T-helper 2 cell (primary cell): ENCODE measurements around the gene CDIPT.

Source experiments
- DNase-seq, 5 experiments: peaks; one replicate each; pipeline versions ENCODE4 v3.0.0 to v3.0.0-alpha.2; 2012 to 2022

CDIPT gene

DNA sequence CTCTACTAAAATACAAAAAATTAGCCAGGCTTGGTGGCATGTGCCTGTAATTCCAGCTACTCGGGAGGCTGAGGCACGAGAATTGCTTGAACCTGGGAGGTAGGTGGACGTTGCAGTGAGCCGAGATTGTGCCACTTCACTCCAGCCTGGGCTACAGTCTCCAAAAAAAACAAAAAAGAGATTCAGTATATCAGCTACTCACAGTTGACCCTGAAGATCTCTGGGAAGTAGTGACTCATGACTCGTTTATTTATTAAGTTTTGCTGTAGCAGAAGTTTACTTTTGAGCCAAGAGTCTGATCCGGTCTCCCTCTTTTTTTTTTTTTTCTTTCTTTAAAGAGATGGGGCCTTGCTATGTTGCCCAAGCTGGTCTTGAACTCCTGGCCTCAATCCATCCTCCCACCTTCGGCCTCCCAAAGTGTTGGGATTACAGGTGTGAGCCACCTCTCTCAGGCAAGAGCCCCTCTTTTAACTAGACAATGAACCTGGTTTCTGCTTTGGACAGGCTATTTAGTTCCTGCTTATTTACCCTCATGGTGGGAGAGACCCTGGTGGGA is 38.4 kb downstream of the CDIPT start:
- no peak for DNase-seq

DNA sequence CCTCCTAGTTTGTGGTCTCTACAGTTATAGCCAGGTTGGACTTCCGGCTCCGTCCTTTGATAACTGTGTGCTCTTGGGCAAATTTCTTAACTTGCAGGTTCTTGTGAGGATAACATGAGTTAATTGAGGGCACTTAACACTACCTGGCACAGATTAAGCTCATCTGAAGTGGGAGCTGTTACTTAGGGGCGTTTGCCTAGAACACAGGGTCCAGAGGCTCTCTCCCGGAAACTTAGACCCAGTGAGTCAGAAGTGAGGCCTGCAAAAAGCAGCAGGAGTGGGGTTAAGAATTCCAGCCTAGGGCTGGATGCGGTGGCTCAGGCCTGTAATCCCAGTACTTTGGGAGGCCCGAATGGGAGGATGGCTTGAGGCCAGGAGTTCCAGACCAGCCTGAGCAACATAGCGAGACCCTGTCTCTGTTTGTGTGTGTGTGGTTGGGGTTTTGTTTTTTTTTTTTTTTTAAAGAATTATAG is 41.3 kb downstream of the CDIPT start:
- DNase-seq: no peak

- peak in 3 of 5 experiments; percentile 44 to 74 (median 50) for DNase-seq
Measured at GRCh38 chr16:29820730-29821642, 42.0 kb downstream of the CDIPT start.

DNA sequence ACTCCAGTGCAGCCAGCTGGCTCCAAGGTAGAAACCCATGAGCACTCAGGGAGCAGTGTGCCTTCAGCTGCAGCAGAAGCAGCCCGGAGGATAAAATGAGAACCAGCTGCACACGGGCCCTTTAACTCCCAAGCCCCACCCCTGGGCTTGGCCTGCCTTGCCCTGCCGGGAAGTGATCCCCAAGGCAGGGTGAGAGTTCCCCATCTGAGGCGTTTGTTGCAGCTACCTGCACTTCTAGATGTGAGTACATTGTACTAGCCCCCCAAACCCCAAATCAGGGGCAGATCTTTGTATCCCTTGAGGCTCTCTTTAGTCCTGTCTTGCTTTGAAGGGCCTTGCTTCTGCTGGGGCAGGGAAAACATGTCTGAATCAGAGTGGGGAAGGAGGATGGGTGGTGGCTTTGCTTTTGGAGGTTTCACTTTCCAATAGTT is 42.7 kb downstream of the CDIPT start, which contains the start of gene MVP:
Gene MVP, plus strand, starts transcription at position 192 of the 431 bp plus-strand sequence. CDS start 10,088 bp downstream, outside the sequence.
- peak in 2 of 5 experiments; percentile 28 to 61 for DNase-seq

- DNase-seq: no peak
Measured at GRCh38 chr16:29819506-29819905, 43.5 kb downstream of the CDIPT start.

DNA sequence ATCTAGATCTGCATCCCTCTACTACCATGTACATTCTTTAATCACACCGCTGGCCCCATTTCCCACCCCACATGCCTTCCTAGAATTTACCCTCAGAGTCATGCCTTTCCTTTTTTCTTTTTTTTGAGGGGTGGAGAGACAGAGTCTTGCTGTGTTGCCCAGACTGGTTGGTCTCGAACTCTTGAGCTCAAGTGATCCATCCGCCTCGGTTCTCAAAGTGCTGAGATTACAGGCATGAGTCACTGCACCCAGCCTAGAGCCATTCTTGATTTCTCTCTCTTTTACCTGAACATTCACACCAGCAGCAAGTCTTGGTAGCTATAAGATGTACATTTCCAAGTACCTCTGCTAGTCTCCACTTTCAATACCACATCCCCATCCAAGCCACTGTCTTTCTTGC is 44.9 kb downstream of the CDIPT start:
- DNase-seq: no peak

DNA sequence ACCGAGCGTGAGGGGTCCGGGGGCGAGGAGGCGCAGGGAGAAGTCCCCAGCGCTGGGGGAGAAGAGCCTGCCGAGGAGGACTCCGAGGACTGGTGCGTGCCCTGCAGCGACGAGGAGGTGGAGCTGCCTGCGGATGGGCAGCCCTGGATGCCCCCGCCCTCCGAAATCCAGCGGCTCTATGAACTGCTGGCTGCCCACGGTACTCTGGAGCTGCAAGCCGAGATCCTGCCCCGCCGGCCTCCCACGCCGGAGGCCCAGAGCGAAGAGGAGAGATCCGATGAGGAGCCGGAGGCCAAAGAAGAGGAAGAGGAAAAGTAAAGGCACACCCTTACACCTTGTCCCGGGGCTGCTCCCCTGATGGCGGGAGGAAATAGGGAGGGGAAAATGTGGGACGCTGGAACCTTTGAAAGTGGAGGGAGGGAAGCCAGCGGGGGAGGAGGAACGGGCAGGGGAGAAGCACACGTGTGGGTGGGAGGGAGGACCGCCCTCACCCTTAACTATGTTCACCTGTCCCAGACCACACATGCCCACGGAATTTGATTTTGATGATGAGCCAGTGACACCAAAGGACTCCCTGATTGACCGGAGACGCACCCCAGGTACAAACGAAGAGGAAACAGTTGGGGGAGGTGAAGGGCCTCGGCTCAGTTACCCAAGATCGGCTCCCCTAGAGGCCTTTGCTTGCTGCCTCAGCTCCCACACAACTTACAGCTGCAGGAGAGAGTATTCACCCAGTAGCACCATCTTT is 46.2 kb downstream of the CDIPT start:
- peak in 2 of 5 experiments; percentile 33 to 87 for DNase-seq

DNA sequence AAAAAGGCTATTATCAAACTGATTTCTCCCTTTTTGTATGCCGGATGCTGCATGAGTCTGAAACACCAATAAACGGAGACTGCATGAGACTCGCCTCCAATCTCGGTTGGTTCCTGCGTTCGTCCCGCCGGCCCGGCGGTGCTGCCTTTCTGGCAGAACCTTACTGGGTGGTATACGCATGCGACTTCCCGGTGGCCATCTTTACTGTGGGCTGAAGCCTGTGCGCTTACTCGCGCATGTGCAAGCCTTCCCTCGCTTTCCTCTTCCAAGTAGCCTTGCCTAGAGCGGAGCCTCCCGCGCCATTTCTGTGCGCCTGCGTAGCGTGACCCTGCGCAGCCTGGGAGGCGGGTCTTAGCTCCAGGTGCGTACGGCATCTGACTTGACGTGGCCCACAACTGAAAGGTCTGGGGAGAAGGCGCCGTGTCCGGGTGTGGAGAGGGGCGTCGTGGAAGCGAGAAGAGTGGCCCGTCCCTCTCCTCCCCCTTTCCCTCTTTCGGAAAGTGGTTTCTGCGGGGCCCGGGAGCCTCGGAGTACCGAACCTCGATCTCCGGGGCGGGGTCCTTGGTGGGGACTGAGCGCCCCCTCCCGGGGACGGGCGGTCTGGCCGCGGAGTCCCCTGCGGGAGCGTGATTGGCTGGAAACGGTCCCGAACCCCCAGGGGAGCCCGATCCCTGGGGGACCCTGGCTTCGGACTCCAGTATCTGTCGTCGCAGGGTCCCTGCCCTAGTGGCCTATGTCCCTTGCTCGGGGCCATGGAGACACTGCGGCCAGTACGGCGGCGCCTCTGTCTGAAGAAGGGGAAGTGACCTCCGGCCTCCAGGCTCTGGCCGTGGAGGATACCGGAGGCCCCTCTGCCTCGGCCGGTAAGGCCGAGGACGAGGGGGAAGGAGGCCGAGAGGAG is 47.0 kb downstream of the CDIPT start, which contains the start of gene PAGR1:
Gene PAGR1, plus strand, starts transcription at position 360 of the 901 bp plus-strand sequence. Its CDS starts 374 bp downstream, at position 734.
- DNase-seq: peak; percentile 92 to 100 (median 98)

DNA sequence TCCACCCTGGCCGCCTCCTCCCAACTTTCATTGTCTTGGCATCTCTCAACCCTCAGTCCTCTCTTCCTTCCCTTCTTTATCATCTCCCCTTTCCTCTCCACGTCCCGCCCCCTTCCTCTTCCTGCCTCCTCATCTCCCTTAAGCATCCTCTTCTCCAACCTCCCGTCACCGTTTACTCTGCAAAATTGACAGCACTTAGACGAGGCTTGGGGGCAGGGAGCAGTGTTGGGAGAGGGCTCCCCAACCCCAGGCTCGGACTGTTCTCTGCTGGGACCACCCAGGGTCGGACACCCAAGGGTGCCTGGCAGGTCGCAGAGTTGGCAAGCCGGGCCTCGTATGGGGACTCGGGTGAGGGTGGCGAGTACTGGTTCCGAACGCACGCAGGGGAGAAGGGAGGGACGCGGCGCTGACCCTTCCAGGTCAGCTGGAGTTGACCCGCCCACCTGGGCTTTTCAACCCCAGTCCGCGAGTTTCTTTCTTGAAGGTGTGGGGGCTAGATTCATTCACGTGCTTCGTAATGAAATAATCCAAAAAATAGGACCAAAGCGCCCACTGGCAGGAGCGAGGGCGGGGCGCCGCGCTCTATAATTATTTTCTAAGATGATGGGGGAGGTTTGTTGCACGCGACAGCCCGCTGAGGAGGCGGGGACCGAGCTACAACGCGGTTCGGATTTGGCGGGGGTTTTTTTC is 47.8 kb downstream of the CDIPT start:
- DNase-seq: peak in 1 of 5 experiments; percentile 33

GRCh38 chr16:29814592-29814991 is 48.4 kb downstream of the CDIPT start:
- DNase-seq: no peak

DNA sequence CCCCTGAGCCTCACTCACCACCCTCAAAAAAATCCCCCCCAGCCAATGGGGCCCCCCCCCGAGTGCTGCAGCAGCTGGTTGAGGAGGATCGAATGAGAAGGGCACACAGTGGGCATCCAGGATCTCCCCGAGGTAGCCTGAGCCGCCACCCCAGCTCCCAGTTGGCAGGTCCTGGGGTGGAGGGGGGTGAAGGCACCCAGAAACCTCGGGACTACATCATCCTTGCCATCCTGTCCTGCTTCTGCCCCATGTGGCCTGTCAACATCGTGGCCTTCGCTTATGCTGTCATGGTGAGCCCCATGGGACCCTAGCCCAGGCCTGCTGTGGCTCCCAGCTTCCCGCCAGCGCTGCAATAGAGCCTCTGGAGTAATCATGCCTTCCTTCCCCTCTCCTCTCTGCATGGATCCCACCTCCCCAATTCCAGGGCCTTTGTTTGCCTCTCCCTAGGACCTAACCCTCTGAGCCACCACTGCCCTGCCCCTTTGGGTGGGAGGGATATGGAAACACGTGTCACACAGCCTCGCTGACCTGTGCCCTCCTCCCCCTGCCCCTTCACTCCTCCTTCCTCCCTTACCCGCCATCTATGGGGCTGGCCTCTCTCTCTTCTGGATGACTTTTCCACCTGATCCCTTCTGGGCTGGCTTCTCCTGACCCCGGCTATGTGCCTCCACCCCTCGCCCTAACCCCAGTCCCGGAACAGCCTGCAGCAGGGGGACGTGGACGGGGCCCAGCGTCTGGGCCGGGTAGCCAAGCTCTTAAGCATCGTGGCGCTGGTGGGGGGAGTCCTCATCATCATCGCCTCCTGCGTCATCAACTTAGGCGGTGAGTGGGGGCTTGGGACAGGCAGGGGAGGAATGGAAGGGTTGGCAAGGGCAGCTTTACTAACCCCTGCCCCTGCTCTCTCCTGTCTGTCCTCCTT is 49.1 kb downstream of the CDIPT start:
- no peak for DNase-seq

- no peak for DNase-seq
Measured at GRCh38 chr16:29812754-29813643, 50.0 kb downstream of the CDIPT start.

DNA sequence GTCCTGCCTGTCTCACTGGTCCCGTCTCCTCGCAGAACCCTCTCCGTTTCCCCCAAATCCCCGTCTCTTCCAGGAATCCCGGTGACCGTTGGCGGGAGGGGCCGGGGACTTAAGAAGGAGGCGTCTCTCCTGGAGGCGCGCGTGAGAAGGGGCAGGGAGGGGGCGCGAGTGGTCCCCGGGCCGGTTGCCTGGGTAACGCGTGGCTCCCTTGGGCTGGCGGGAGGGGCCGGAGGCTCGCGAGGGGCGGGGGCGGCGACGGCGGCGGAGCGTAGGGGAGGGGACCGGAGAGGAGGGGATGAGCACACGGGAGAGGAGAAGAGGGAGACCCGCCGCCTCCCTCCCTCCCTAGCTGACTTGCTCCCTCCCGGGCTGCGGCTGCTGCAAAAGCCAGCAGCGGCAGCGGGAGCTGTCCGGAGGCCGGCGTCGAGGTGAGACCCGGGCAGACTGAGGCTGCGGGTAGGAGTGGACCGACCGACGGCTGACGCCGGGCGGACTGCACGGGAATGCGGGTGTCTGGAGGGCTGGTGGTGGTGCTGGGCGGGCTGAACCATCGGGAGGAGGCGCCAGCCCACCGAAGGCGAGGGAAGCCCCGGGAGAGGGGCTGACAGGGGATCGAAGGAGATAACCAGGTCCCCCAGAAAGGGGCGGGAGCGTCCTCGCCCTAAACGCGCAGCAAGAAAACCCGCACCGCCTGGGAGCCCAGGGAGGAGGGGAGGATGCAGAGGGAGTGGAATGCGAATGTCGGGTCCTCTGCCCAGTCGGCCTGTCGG is 50.9 kb downstream of the CDIPT start, which contains the start of gene PRRT2:
Gene PRRT2, plus strand, starts transcription at position 298 of the 770 bp plus-strand sequence. CDS start 862 bp downstream, outside the sequence.
- peak in 2 of 5 experiments; percentile 29 to 50 for DNase-seq

GRCh38 chr16:29811170-29811895 is 51.7 kb downstream of the CDIPT start:
- peak in 4 of 5 experiments; percentile 57 to 81 (median 68) for DNase-seq

- DNase-seq: no peak
Measured at GRCh38 chr16:29810699-29811169, 52.3 kb downstream of the CDIPT start.

DNA sequence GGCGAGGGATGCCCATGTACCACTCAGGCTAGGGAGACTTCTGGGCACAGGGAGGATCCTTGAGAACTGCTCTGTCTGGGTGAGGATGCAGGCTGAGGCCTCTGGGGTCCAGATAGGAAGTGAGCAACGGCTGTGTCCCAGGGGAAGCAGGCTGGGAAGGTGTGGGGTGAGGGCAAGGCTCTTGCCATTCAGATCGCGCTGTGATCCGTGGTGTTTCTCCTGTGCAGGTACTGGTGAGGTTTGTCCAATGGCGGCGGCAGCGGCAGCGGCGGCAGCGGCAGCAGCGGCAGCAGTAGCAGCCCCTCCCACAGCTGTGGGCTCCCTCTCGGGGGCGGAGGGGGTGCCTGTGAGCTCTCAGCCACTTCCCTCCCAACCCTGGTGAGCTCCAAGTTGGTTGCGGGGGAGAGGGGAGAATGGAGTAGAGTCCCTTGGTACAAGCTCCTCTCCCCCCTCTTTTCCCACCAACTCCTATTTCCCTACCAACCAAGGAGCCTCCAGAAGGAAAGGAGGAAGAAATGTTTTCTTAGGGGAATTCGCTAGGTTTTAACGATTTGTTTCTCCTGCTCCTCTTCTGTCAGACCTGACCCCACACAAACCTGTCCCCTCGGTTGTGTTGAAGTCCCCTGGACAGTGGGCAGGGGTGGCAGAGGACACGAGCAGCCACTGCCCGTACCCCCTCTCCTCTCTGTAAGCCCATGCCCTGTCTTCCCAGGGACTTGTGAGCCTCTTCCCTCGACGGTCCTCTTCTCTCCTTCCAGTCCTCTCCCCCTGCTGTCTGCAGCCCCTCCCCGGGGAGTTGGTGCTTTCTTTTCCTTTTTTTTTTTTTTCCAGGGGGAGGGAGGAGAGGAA is 53.0 kb downstream of the CDIPT start:
- peak in 3 of 5 experiments; percentile 53 to 78 (median 69) for DNase-seq
